ENCODE data around the gene PTPRM. TPM values are rescaled to one million over a fixed set of nuclear protein-coding genes. Genes with fewer than 3 reads are reported as not detected.

PTPRM gene
- total RNA-seq, 1 experiment from 2014 or later, result 11.1 TPM

- TF ChIP-seq NR3C1 (CRISPR knock-in tag; conservative IDR thresholded peaks at IDR 0.05; ENCODE audit: low read depth), result no peak
- no peak for TF ChIP-seq NR2C2 (CRISPR knock-in tag; IDR thresholded peaks at IDR 0.05)
- no peak for TF ChIP-seq CREM (CRISPR knock-in tag; IDR thresholded peaks at IDR 0.05)
- no peak for TF ChIP-seq ZNF416 (CRISPR knock-in tag; IDR thresholded peaks at IDR 0.05)
- TF ChIP-seq ATF6 (CRISPR knock-in tag; IDR thresholded peaks at IDR 0.05), result no peak
- no peak for TF ChIP-seq FOXP4 (CRISPR knock-in tag; IDR thresholded peaks at IDR 0.05)
- TF ChIP-seq CTCF (IDR thresholded peaks at IDR 0.05), result no peak
- TF ChIP-seq HMGA2 (CRISPR knock-in tag; IDR thresholded peaks at IDR 0.05), result no peak
- no peak for TF ChIP-seq USF2 (CRISPR knock-in tag; IDR thresholded peaks at IDR 0.05)
- TF ChIP-seq ARID4B (CRISPR knock-in tag; IDR thresholded peaks at IDR 0.05; ENCODE audit: borderline replicate concordance), result no peak
- TF ChIP-seq ELF4 (CRISPR knock-in tag; IDR thresholded peaks at IDR 0.05; ENCODE audit: low read depth), result no peak
- TF ChIP-seq PRRX2 (CRISPR knock-in tag; IDR thresholded peaks at IDR 0.05), result no peak
- Mint-ChIP-seq H3K9me3 (peaks cover 7% of the 10 kb centered on the region), H3K4me1 (no peaks in the 10 kb centered on the region), H3K27ac (no peak overlapping the region), H3K4me3 (no peak overlapping the region), H3K36me3 (peaks cover 7% of the 10 kb centered on the region), H3K27me3 (ENCODE audit: low read depth) (no peaks in the 10 kb centered on the region)
- ChIA-PET CTCF (no interaction called here), POLR2A (no interaction called here)
- ATAC-seq (no peak), DNase-seq (ENCODE audit: low spot score) (no peak)
Observed at GRCh38 chr18:8455661-8456614, 888.8 kb downstream of the PTPRM start.
